IPS DF 4.7 (cell line): Measurements from ENCODE around the gene CHPF2.

Experiments used
- DNase-seq: peaks from one replicate; pipeline ENCODE4 v3.0.0-alpha.2; 2013; ENCODE audit warnings: low spot score; ENCODE audit errors: extremely low read depth

CHPF2 gene, protein sequence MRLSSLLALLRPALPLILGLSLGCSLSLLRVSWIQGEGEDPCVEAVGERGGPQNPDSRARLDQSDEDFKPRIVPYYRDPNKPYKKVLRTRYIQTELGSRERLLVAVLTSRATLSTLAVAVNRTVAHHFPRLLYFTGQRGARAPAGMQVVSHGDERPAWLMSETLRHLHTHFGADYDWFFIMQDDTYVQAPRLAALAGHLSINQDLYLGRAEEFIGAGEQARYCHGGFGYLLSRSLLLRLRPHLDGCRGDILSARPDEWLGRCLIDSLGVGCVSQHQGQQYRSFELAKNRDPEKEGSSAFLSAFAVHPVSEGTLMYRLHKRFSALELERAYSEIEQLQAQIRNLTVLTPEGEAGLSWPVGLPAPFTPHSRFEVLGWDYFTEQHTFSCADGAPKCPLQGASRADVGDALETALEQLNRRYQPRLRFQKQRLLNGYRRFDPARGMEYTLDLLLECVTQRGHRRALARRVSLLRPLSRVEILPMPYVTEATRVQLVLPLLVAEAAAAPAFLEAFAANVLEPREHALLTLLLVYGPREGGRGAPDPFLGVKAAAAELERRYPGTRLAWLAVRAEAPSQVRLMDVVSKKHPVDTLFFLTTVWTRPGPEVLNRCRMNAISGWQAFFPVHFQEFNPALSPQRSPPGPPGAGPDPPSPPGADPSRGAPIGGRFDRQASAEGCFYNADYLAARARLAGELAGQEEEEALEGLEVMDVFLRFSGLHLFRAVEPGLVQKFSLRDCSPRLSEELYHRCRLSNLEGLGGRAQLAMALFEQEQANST

DNA sequence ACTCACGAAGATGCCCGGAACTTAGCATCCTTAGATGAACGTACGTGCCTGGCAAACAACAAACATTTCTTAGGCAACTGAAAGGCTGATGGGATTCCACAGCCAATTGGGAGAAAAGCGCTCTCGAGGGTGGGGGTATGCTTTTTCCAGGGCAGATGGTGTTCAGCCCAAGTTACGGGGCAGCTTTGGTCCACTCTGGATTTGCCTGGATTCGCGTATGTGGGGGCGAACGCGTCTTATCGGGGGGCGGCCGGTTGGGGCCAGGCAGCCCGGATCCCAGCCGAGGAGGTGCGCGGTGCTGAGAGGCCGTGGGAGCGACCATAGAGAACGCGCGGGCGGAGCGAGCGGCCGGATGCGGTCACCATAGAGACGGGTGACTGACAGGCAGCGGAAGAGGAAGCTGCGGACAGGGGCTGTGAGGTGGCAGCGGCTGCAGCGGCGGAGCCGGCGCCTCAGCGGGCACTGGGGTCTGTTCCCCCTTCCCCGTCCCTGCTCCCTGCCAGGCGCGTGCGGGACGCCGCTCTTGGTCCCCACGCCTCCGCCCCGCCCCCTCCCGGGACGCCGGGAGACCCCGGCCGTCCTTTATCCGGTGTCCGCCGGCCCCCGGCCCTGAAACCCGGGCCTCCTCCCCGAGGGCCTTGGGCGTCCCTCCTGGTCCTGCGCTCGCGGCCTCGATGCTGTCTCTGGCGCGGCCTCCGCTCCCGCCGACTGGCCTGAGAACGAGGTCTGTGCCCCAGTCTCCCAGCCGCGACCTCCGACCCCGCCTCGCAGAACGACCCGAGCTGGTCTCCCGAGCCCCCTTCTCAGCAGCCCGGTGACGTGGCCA lies at the start of gene CHPF2:
Gene CHPF2 (plus strand): TSS at position 393 of the 826 bp plus-strand sequence. CDS start 1,529 bp downstream, outside the sequence.
- DNase-seq = no peak

DNA sequence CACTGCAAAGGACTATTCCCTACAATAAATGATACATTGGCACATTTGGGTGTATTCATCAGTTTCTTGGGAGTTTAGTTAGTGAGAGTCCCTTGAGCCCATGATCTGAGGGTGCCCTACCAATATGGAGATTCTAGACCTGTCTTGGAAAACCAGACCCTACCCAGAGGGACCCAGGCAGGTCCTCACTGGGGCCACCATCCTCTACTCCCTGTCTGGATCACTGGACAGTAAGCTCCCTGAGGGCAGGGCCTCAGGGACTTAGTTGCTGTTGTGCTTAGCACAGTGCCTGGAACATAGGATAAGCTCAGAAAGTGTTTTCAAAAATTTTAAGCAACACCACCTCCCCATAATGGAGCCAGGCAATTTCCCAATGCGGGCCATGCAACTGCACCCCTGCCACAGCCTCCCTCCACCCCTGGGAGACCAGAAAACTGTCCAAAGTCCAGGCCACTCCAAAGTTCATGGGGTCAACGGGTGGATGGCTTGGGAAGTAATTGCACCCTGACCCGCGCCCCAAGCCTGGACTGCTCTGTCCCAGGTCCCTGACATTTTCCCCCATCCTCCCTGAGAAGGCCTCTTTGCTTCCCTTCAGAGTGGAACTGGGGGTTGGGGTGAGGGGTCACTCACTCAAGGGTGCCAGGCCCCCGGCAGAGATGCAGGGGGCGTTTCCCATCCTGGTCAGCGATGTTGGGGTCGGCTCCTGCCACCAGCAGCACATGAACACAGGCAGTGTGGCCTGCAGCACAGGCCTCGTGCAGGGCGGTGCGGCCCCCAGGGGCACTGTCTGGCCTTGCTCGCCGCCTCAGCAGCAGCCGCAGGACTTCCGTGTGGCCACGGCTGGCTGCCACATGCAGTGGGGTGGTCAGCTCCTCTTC lies 46.3 kb upstream of the CHPF2 start:
- no peak for DNase-seq

DNA sequence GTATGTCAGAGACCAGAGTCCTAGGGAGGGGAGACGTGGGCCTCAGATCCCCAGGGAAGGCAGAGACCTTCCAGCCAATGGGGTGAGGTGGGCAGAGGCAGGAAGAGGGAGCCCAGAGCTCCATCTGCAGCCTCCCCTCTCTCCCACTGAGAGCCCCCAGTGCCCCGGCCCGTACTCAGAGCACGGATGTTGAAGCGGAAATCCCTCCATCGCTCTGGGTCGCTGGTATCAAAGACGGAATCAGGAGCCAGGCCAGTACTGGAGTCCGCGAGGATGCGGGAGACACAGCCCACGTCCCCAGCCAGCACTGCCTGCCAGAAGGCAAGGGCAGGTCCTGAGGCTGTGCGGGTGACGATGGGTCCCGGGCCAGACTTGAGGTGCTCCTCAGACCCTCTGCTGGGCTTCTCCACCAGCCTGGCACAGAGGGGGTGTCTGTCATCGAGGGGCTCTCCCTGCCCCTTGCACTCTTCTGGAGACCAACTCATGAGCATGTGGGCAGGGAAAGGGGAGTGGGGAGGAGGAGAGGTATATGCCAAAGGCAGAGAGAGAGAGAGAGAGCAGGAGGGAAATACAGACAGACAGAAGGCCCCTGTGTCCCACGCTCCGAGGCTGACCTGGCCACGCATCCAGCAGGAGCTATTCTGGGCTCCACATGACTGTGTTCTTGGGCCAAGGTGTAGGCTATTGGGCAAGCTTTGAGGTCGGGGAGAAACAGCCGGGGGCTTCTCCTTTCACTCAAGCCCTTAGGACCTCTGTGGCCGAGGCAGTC lies 45.5 kb upstream of the CHPF2 start, which contains the start of gene ASB10:
Gene ASB10 (minus strand): TSS at position 611 of the 769 bp plus-strand sequence. CDS start 120 bp downstream, at position 491.
- DNase-seq = no peak

DNA sequence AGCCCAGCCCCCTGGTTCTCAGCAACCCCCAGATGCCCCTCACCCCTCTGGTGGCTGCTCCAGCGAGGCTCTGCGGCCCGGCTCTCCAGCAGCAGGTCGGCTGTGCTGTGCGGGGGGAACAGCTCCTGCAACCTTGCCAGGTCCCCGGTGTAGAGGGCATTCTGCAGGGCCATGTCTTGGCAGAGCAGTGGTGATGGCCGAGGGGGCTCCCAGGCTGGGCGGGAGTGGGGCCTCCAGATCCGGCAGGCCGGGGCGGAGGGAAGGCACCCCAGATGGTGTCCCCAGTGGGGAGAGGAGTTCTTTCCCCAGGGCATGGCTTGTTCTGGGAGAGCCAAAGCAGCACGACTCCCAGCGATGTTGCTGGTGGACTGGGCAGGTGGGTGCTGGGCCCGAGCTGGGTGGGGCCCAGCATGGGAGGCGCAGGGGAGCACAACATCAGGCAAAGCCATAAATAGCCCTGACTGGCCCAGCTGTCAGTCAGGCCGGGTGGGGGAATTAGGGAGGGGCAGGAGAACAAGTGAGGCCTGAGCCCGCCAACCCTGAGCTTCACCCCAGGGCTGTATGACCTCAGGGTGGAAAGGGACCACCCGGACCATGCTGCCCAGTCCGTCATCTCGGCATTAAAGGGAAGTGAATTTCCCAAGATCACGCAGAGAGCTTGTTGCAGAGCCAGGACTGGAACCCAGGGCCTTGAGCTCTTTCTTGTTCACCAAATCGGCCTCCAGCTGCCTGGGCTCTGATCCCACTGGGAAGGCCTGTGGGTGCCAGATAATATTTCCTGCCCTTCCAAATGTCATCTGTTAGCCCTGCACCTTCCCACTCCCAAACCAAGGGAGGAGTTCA lies 44.7 kb upstream of the CHPF2 start:
- DNase-seq = no peak

DNA sequence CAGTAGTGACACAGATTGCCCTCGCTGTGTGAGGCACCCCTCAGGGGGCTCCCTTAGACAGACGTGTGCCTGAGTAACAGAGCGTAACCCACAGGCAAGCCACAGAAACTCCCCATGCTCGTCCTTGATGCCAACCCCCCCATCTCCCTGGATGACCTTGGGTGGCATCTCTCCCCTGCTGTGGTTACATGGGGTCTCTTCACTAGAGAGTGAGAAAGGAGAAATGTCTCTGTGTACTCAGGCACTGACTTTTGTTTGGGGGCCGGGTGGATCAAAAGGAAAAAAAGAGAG lies 44.1 kb upstream of the CHPF2 start:
- DNase-seq = no peak

DNA sequence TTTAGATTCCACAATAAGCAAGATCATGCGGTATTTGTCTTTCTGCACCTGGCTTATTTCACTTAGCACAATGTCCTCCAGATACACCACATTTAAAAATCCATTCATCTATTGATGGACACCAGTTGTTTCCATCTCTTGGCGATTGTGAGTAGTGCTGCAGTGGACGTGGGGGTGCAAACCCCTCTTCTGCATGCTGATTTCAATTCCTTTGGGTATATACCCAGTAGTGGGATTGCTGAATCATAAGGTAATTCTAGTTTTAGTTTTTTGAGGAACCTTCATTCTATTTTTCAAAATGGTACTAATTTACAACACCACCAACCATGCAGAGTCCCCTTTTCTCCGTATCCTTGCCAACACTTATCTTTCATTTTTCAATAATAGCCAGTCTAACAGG lies 43.2 kb upstream of the CHPF2 start:
- DNase-seq = no peak

DNA sequence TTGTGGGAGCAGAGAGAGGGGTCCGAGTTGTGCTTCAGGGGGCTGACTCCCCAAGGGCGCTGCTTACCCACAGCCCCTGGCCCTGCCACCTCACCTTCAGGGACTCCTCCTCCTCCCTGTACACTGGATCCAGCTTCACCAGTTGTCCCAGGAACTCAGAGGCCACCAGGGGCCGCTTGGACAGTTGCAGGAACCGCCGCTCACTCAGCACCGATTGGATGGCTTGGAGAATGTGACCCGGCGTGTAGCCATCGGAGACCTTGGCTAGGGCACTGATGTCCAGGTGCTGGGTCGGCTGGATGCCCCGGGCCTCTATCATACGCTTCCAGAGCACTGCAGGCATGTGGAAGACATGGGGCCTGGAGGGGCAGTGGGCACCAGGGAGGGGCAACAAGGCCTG lies 40.7 kb upstream of the CHPF2 start:
- DNase-seq = no peak

DNA sequence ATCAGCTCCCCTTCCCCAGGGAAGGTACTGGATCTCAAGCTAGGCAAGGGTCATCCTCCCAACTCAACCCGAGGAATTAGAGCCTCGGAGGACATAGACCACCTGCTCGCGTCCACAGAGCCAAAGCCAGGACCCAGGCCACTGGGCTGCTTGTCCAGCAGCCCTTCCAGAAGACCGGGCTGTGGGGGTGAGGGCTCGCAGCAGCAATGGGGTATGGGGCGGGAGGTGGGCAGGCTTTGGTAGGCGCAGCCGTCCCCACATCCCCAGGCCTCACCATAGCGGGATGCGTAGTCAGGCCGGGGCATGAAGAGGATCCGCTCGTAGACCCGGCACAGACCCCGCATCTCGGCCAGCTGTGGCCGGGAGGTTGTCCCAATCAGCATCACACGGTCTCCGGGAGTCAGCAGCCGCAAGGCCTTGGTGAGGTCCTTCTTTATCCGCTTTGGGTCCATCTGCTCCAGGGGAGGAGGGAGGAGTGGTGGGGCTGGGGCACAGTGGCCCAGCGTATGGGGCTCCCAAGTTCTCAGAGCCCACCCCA lies 40.2 kb upstream of the CHPF2 start:
- no peak for DNase-seq

DNA sequence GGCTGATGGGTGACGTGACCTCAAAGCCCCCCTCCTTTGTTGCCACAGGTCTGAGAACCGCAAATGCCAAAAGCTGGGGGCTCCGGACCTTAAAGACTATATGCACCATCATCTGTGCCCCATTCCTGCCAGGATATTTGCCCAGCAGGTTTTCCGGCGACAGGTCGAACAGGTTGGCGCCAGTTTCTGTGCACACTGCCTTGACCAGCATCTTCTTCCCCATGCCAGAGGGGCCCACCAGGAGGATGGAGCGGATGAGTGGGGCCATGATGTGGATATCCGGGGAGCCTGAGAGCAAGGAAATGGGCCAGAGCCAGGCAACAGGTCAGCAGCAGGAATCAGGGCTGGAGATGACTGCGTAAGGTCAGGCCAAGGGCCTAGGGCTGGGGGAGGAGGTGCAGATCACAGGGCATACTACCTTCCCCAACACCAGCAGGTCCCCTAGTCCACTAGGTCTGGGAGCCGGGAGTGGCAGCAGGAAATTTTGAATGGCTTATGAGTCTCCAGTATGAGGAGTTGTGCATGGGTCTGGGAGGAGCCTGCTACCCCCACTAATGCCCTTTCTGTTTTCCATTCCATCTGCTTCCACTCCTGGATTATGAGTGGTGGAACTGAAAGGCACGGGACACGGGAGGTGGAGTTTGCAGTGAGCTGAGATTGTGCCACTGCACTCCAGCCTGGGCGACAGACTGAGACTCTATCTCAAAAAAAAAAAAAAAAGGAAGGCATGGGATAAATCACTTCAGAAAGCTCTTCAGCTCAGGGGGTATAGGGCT lies 38.9 kb upstream of the CHPF2 start:
- DNase-seq = no peak

DNA sequence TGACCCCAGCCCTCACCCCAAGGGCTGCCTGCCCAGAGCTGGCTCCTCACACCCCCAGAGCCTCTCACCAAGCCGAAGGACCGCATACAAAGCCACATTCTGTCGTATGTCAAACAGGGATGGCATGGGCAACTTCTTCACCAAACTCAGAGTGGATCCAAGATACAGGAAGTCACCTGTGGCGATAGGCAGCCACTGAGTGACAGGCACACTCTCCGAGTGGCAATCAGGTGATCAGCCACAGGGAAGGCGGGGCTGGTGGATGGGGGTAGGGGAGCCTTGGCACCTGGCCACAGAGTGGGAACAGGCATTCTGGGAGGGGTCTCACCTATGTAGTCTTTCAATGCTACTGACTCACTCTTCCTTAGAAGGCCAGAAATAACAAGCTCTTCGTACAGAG lies 38.1 kb upstream of the CHPF2 start:
- no peak for DNase-seq

DNA sequence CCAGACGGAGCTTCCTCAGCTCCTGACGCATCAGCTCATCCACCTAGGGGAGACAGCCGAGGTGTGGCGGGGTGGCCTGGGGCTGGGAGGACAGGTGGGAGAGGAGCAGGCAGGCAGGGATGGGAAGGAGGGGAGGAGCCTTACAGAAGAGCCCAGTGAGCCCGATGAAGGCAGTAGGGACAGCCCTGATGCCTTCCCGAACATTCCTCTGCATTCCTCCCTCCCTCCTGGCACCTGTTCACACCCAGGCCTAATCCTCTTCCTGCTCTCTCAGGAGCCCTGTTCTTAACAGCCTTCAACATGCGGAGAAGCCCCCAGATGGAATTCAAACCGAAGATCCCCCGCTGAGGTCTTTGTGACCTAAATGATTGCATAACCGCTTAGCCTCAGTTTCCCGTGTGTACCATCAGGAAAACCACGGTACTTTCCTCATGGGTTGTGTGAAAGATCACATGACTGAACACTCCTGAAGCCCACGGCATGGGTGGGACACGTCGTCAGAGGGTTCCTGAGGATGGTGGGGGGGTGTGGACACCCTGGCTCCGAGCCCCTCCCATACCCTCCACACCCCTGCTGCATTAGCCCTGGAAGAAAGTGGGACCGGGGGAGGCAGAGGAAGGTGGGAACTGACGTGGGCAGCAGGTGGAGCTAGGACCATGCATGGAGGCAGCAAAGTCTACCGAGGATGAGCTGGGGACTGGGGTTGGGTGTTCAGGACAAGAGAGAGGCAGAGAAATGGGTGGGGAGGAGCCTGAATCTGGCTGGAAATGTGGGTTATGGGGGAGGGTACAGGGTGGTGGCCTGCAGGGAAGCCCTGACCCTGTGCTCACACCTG lies 36.5 kb upstream of the CHPF2 start:
- no peak for DNase-seq

DNA sequence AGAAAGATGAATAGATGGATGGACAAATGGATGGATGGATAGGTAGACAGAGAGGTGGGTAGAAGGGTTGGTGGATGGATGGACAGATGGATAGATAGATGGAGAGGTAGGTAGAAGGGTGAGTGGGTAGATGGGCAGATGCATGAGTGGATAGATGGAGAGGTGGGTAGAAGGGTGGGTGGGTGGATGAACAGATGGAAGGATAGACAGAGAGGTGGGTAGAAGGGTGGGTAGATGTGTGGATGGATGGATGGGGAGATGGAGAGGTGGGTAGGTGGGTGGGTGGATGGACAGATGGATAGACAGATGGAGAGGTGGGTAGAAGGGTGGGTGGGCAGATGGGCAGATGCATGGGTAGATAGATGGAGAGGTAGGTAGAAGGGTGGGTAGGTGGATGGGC lies 34.4 kb upstream of the CHPF2 start:
- no peak for DNase-seq

DNA sequence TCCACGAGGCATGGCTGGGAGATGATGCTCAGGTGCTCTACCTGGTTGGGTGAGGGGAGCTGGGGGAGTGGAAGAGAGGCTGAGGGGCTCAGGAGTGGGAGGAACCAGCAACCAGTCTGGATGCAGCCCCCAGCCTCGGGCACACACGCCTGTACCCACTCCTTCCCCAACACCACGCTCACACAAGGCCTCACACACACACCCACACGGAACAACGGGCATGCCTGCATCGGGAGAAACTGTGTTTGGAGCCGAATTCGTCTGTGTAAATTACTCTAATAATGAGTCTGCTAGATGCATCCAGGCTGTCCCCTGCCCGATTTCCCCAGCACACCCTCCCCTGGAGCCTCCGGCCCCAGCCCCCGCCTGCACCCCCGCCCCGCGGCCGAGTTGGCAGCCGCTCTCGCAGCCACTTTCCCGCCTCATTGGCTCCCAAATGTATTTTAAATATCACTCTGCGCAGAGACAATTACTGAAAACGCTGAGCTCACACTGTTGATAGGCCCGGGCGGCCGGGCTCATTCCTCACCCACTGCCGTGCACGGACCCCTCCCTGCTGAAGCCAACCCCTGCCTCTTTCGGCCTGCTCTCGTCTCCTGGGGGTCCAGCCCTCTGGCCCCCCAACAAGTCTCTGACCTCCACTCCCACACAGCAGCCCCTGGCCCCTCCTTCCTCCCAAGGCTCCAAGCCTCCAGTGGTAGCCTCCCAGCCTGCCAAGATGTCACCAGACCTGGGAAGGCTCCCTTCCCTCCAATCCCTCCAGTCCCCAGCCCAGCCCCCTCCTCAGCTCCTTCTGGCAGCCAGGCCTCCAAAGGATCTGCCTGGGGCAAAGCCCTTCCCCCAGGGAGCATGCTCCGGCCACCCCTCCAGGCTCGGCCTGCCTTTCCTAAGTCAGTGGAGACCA lies 33.1 kb upstream of the CHPF2 start:
- no peak for DNase-seq

DNA sequence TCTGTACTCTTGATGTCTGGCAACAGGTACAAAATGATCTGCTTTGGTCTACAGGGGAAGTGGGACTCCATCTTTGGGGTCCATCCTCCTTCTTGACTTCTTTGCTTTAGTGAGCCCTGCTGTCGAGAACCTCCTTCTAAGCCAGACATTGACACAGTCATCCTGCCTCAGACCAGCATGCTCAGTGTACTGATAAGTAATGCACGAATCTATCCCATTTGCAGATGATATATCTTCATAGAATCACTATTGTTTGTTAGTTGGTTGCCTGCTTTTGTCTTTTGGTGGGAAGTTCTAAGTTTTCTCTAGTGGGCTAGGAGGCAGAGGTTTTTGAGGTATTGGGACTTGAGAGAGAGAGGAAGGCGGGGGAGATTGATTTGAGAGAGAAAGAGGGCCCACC lies 30.9 kb upstream of the CHPF2 start:
- no peak for DNase-seq

DNA sequence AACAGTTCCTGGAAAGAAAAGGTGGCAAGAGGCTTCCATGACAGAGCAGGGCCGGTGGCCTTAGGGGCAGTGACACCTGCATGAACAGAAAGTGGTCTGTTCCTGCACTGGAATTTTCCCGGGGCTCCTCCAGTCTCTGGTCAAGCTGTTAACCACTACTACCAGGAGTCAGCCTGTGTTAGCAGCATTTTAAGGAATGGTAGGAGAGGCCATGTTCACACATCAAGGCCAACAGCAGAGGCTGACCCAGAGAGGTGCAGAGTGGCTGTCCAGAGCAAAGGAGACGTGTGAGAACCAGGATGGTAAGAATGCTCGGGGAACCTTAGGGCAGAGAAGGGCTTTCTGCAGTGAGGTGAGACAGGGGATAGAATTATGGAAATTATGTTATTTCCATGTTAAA lies 30.5 kb upstream of the CHPF2 start:
- no peak for DNase-seq

DNA sequence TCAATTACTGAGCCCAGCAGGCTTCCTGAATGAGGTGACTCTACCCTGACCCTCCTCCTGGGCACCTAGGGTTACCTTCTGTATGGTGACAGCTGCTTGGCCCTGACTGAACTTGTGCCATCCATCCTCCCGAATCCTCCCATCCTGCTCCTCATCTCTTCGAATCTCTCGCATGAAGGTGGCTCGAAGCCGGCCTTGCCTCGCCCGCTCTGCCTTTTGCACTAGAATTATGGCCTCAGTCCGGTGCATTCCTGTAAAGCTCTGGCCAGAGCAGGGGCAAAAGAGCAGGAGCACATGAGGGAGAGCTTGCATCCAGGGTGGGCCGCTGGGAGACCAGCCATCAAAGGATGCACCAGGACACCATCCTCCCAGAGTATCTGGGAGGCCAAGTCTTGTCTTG lies 29.4 kb upstream of the CHPF2 start:
- DNase-seq = no peak
